NCI-H2107 treated with DMSO at 0.1 percent for 48 hours (cell line): ENCODE results near the gene CFAP46.
"Not testable (repeated sequence)": the region's sequence is repeated elsewhere in the genome, so short reads cannot be mapped to it uniquely, and the experiment has no call there.

ENCODE experiments used
- DNase-seq: peaks from one replicate; lab custom pipeline; 2025; ENCODE audit not compliant: unreplicated experiment; lab: John Stamatoyannopoulos, UW

CFAP46 gene

DNA sequence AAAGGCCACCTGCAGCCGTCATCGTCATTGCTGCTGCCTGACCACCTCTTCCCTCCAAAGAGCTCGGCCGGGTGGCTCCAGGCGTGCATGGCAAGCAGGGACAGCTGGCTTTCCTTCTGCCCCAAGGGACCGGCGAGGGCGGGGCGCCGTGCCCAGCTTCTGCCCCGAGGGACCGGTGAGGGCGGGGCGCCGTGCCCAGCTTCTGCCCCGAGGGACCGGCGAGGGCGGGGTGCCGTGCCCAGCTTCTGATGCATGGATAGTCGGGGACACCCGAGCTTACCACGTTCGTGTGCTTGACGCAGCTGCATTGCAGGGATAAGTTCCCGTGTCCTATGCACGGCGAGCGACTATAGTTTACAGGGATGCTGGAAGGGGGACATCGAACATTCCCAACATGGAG lies 27.0 kb downstream of the CFAP46 start:
- DNase-seq, result peak; percentile 24

DNA sequence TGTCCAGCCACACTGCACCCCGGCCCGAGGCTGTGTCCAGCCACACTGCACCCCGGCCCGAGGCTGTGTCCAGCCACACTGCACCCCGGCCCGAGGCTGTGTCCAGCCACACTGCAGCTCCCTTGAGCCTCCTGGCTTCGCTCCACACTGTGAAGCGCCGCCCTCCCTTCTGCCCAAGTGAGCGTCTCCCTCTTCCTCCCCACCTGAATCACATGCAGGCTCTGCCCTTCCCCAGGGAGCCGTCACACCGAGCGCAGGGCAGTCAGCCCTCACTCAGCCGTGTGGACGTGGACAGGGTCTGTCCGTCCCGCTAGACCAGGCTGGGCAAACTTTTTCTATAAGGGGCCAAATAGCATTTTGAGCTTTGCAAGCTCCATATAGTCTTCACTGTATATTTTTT lies 27.6 kb downstream of the CFAP46 start:
- no peak for DNase-seq

DNA sequence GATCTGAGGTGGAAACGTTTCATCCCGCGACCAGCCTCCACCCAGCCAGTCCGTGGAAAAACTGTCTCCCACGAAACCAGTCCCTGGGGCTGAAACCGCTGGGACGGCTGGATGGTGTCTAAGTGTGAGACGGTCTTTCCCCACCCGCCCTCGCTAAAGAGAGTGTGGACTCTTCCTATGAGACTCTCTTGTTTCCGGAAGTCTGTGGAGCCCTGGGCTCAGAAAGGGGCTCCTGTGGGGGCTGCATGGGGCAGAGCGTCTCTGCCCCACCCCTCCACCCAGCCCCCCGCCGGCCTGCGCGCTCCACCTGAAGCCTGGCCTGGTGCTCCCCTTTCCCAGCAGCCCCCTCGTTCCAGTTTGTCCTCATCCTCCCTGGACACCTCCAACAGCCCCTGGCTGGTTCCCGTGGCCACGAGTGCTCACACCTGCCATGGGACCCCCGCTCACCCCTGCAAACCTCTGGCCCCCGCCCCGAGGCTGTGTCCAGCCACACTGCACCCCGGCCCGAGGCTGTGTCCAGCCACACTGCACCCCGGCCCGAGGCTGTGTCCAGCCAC lies 28.7 kb downstream of the CFAP46 start:
- no peak for DNase-seq

DNA sequence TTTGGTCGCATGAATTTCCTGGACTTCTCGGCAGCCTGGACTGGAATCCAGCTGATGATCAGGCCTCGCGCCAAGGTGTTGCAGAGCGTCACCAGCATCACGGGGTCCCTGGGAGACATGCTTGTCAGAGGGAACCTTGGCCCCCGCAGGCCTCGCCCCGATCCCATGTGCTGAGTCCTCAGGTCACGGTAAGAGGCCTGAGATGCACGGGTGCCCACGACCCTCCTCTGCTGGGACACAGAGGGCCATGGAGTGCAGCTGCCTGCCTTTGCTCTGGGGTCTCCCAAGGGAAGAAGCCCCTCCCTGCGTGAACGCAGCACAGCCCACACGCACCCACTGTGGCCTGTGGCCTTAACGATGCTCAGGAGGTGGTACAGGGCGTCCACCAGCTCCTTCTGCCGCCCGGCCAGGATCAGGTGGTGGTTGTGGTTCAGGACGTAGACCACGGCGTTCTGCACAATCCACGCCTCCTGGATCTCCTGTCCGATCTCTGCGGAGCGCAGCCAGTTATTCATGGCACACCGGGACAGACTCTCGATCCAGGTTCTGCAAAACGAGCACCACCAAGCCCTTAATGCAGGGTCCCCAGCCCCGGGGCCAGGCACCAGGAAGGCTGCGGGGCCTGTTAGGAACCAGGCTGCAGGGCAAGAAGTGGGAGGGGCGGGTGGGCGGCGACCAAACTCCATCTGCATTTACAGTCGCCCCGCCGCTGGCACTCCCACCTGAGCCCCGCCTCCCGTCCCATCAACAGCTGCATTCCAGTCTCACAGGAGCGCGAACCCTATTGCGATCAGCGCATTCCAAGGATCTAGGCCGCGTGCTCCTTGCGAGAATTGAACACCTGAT lies 29.4 kb downstream of the CFAP46 start:
- DNase-seq, result no peak

DNA sequence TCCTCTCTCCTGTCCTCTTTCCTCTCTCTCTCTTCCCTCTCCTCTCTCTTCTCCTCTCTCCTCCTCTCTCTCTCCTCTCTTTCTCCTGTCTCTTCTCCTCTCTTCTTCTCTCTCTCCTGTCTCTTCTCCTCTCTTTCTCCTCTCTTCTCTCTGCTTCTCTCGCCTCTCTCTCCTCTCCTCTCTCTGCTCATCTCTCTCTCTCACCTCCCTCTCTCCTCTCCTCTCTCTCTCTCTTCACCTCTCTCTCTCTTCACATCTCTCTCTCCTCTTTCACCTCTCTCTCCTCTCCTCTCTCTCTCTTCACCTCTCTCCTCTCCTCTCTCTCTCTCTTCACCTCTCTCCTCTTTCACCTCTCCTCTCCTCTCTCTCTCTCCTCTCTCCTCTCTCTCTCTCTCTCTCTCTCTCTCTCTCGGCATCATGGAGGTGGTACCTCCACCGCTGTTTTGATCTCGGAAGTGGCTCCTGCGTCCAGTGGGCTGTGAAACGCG lies 30.1 kb downstream of the CFAP46 start:
- DNase-seq, result no peak

DNA sequence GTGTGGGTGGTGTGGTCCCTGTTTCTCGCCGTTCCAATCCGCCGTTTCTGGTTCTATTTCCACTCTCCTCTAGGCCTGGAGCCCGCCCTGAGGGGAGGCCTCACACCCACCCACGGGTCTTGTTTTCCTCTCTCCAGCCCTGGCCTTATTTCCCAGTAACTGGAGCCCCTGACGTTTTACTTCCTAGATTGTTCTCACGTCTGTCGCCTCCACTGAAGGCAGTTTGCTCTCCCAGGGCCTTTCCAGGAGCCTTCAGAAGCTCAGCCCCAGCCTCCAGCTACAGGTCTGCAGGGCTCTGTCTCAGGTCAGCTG lies 30.6 kb downstream of the CFAP46 start:
- no peak for DNase-seq

DNA sequence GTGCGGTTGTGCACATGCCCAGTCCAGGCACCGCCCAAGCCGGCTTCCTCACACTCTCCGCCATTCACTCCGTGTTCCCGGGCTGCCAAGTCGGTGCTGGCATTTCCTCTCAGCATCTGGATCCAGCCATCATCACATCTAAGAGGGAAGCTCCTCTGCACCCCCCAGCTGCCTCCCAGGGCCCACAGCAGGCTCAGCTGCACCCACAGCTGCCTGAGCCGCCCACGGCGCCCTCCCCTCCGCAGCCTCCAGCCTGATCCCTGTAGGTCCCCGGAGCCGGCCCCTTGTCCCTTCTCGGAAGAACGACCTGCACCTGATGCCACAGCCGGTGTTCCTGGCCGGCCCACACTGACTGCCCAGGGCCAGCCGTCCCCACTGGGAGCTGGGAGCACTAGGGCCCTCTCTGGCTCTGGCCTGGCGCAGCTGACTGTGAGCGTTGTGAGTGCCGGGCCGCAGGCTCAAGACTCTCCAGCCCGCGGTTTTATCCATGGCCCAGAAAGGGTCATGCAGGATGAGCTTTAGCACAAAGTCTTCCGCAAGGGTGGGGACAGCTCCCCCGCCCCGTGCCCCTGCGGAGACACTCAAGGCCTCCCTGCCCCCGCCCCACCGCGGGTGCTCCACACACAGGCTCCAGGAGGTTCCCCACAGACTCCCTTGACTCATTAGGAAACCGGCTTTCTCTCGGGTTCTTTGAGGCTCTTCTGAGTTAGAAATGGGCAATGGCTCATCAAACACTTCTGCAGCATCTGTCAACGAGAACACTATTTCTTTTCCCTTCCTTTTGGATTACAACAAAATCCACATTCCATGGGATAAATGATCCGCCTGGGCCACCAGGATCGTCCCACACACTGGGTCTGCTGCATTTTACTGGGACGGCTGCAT lies 31.2 kb downstream of the CFAP46 start:
- no peak for DNase-seq

DNA sequence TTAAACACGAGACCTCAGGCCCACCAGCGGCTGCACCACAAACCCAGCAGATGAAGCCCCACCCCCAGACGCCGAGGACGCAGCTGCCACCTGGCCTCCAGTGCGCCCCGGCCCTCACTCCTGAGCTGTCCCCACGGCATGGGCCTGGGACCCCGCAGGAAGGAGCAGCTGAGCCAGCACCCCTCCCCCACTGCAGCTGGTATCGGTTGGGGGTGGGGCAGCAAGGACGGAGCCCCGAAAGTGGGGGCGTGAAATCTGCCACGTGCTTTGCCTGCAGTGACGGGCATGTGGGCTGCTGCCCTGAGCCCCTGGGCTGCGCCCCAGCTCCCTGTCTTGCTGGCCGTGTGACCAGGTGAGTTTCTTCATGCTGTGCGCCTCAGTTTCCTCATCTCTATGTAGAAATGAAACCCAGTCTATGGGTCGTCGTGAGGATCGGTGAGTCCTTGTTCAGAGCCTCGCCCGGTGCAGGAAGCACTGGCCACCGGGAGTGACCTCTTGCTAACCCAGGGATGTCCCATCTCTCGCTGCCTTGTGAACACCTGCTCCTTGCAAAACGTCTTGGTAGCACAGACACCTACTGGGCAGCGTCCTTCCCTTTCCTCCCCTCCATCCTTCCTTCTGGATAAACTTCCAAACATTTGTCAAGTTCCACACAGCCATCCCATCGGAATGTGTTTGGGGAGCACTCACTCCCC lies 32.0 kb downstream of the CFAP46 start:
- DNase-seq, result no peak

DNA sequence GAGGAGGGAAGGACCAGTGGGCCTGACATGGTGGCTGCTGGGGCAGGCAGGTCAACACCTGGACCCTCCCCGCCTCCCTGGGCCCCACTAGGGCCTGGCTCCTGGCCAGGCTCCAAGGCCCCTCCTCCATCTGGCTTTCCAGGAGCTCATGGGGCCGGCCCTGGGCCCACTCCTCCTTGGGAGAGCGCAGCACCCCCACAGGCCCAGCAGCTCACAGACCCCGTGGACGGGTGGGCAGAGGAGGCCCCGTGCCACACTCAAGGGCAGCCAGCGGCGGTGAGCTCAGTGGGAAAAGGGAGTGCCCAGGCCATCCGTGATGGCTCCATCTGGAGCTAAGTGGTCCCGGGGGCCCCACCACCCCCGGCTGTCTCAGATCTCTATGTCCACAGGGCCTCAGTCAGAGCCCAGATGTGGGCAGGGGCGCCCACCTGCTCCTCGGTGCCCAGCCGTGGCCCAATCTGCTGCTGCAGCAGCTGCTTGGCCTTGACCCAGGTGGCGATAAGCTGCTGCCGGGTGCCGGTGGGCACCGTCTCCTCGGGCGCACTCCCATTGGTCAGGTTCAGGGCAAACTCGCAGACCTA lies 32.8 kb downstream of the CFAP46 start:
- no peak for DNase-seq

DNA sequence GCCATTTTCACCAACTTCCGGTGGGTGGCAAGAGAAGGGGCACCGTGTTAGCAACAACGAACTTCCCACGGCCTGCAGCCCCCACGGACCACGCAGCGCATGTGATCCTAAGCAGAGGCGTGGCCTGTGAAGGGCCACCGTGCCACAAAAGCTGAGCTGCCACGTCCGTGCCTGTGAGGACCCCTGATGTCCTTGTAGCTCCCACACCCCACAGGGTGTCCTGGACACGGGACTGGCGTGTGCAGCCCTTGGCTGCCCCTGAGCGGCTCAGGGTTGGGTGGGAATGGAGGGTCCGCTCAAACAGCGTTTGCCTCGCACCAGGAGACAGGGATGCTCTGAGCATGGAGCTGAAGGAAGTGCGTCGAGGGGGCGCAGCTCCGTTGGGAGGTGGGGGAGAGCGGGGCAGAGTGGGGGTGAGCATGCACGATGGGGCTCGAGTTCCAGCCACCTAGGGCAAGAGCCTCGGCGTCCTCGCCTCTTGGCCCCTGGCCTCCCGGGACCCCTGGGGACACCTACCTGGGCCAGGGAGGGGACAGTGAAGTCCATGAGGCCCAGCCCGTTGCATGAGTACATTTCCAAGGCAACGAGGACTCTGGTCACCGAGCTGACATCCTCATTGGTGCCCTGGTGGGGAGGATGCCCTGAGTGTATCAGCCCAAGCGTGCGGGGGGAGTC lies 33.6 kb downstream of the CFAP46 start:
- DNase-seq, result no peak

DNA sequence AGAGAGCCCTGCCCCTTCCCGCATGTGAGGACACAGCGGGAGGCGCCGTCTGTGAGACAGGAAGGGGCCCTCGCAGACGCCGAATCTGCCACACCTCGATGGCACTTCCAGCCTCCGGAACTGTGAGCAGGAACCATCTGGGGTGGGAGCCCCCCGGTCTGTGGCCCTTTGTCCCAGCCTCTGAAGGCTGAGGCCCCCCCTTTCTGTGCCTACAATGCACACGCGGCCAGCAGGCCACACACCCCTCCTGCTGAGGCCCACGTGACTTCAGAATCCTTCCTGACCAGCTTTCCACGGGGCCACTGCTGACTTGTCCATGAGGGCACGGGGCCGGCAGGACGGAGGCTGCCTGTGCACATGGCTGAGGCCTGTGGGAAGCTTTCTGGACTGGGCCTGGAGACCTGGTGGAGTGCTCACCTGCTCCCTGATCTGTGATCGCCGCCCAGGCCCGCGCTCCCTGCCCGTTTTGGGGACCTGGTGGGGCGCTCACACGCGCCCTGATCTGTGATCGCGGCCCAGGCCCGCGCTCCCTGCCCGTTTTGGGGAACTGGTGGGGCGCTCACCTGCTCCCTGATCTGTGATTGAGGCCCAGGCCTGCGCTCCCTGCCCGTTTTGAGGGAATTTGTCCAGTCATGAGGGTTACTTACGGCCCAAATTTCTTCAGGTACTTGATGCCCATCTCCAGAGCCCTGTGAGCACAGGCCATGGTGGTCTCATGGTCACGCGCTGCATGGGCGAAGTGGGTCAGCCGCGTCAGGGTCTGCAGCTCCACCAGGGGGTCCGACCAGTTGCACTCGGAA lies 34.3 kb downstream of the CFAP46 start:
- no peak for DNase-seq

DNA sequence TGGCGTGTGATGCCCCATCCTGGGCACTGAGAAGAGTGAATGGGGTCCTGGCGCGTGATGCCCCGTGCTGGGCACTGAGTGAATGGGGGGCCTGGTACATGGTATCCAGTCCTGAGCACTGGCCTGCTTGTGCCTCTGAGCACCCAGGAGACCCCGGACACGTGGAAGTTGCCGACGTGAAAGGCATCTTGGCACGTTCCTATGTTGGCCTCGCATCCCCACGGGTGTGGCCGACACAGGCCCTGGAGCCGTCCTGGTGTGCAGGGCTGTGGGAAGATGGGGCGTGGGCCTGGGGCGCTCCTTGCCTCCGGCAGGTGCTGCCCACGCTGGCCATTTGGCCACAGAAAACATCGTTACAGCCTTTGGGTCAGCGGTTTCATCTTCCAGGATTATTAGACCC lies 35.5 kb downstream of the CFAP46 start:
- no peak for DNase-seq

DNA sequence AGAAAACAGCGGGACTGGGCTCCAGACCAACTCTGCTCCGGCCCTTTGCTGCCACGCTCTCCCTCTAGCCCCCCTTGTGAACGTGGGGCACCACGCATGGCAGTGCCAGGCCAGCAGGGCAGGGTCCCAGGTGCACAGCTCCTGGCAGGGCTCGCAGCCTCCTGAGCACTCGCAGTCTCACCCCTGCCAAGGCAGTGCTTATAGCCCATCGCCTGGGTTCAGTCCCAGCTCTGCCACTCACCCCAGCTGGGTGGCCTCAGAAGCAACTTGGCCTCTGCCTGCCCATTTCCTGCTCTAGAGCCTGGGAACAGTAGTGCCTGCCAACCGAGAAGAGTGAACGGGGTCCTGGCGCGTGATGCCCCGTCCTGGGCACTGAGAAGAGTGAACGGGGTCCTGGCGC lies 36.3 kb downstream of the CFAP46 start:
- no peak for DNase-seq

DNA sequence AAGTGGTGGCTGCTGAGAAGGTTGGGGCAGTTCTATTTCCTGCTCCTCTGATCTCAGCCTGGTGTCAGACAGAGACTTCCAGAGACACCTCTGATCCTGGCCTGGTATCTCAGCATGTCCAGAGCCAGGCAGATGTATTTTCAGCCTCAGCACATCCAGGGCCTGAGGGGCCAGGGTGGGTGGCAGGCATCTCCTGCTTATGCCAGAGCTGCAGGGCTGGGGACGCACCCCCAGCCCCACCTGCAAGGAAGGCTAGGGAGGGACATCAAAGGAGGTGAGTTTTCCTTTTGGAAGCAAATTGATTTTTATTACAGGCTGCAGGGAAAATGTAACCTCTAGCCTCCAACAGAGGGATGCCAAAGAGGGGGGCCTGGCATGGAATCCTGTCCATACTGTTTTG lies 36.7 kb downstream of the CFAP46 start:
- no peak for DNase-seq

DNA sequence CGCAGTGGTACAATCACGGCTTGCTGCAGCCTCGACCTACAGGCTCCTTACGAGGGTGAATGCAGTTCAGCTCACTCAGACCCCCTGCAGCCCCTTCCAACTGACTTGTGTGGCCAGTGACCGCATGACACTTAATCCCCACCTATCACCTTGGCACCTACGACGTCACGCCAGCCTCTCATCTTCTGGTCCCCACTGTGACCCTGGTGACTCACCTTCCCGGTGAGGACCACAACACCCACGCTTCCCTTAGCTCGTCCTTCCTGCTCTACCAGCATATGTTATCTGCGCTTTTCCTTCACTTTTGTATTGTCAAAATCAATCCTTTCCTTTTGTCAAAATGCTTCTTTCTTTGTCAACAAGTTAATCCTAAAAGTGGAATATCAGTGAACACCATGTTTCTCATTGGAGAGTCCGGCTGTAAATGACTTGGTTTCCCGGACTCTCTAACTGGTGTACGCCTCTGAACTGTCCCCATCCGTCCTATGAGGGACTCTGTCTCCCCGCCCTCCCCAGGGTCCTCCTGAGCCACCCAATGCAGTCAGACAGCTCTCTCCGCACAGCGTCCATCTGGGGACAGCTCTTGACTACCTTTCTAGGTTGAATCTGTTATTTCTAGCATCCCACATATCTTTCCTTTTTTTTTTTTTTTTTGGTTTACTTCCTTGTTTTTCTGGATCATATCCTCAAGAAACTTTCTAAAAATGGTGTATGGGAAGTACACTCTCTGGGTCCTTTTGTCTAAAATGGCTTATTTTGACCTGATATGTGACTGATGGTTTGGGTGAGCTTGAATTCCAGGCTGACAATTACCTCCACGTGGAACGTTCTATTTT lies 37.3 kb downstream of the CFAP46 start:
- no peak for DNase-seq

DNA sequence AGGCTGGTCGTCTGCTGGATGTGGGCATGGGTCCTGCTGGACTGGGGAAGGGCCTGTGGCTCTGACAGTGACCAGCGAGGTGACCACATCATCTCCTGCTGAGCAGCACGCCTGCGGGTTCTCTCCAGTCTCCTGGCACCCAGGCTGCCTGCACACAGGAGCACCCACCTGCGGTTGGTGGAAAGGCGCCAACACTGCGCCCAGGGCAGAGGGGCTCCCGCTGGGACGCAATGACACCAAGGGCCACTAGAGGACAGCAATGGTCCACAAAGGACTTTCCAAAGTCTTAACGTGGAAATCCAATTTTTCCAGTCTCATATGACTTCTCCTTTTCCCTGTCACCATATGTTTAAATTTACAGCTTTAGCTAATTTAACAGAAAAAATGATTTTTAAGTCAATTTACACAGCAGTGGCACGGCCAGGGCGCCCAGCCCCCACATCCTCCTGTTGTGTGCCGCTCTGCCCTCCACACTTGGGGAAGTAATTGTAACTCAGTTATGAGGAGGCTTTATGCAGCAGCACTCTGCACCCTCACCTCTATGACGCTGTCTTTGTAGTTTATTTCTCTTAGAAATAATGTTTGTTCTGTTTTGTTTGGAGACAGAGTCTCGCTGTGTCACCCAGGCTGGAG lies 38.1 kb downstream of the CFAP46 start:
- DNase-seq, result no peak

DNA sequence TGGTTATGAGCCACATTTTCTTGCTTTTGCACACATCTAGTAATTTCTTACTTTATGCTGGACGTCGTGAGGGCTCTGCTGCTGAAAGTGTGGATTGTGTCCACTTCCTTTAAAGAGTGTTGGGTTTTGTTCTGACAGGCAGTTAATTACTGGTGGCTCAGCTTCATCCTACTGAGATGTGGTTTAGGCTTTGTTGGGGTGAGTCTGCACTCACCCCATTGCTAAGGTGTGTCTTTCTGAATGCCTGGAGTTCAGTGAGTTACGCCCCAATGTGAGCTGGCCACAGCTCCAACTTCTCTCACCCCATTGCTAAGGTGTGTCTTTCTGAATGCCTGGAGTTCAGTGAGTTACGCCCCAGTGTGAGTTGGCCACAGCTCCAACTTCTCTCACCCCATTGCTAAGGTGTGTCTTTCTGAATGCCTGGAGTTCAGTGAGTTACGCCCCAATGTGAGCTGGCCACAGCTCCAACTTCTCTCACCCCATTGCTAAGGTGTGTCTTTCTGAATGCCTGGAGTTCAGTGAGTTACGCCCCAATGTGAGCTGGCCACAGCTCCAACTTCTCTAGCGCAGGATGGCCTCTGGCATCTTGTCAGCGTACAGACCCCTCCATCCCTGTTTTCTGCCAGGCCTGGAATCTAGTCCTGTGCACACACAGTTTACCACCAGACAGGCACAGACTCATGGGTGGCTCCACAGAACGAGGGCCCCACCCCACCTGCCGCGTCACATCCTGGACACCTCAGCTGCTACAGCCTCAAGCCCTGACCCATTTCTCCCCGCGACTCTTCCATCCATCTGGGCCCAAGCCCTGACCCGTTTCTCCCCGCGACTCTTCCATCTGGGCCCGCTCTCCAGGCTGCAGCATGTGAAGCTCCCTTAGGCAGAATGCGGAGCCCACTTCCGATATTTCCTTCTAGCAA lies 39.5 kb downstream of the CFAP46 start:
- not testable (repeated sequence) for DNase-seq
